ENCODE results near the gene TLE2.

GRCh38 chr19:2977001-2977745 is 51.9 kb downstream of the TLE2 start, which contains the start of gene TLE6:
- TF ChIP-seq CTCF (IDR thresholded peaks at IDR 0.05) = no peak
- TF ChIP-seq POLR2A (IDR thresholded peaks at IDR 0.05) = no peak

Measured in testis (tissue), 2 donors.